ENCODE data around the gene SPAG7.

The SPAG7 gene

DNA sequence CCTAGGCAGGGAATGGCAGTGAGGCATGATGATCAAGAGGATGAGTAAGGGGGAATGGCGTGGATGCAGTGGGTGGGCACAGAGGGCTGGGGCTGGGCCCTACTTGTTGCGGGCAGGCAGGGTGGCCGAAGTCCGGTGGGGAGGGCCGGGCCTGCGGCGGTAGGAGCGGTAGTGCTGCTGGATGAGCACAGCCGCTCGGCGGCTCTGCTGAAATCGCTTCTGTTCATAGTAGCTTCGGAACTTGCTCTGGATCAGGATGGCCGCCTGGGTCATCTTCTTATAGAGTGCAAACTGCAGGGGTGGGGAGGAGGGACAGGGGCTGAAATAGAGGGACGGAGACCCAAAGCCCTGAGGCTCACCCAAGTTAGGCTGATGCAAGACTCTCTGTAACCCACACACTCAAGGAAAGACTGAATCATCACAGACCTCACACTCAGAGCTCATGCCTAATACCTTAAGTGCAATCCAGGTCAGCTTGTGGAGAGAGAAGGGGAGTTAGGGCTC is 1.5 kb upstream of the SPAG7 start:
- Histone ChIP-seq H3K4me1 (ENCODE audit: control insufficient read depth, low read length) (peaks cover 19% of the 10 kb centered on the region), H3K27ac (ENCODE audit: low read depth, low read length) (no peak overlapping the region), H3K36me3 (ENCODE audit: control insufficient read depth, low read length) (peaks cover 59% of the 10 kb centered on the region), H3K9me2 (replicated peaks; ENCODE audit: control insufficient read depth, low read length) (no peaks in the 10 kb centered on the region), H3K79me2 (ENCODE audit: control insufficient read depth, low read length) (peaks cover 29% of the 10 kb centered on the region), H3F3A (ENCODE audit: control insufficient read depth, insufficient read depth) (no peaks in the 10 kb centered on the region; the same call in 1 of the 2 replicates), H4K20me1 (ENCODE audit: control insufficient read depth, insufficient read depth, low read depth, low read length) (no peaks in the 10 kb centered on the region), H3K4me3 (ENCODE audit: low read length) (peak overlapping the region; percentile 86; the same call in 1 of the 2 replicates), H3K9me3 (ENCODE audit: control insufficient read depth, insufficient read depth, low read length) (no peaks in the 10 kb centered on the region), H3K4me2 (ENCODE audit: low read length) (peak overlapping the region; percentile 72), H3K27me3 (ENCODE audit: control insufficient read depth, low read length) (no peaks in the 10 kb centered on the region)
- TF ChIP-seq EZH2phosphoT487 (IDR thresholded peaks at IDR 0.05; ENCODE audit: borderline replicate concordance, low read length), result no peak
- TF ChIP-seq, protein P1, sequence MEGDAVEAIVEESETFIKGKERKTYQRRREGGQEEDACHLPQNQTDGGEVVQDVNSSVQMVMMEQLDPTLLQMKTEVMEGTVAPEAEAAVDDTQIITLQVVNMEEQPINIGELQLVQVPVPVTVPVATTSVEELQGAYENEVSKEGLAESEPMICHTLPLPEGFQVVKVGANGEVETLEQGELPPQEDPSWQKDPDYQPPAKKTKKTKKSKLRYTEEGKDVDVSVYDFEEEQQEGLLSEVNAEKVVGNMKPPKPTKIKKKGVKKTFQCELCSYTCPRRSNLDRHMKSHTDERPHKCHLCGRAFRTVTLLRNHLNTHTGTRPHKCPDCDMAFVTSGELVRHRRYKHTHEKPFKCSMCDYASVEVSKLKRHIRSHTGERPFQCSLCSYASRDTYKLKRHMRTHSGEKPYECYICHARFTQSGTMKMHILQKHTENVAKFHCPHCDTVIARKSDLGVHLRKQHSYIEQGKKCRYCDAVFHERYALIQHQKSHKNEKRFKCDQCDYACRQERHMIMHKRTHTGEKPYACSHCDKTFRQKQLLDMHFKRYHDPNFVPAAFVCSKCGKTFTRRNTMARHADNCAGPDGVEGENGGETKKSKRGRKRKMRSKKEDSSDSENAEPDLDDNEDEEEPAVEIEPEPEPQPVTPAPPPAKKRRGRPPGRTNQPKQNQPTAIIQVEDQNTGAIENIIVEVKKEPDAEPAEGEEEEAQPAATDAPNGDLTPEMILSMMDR (IDR thresholded peaks at IDR 0.05; ENCODE audit: low read depth, low read length, poor library complexity, severe bottlenecking), result no peak

DNA sequence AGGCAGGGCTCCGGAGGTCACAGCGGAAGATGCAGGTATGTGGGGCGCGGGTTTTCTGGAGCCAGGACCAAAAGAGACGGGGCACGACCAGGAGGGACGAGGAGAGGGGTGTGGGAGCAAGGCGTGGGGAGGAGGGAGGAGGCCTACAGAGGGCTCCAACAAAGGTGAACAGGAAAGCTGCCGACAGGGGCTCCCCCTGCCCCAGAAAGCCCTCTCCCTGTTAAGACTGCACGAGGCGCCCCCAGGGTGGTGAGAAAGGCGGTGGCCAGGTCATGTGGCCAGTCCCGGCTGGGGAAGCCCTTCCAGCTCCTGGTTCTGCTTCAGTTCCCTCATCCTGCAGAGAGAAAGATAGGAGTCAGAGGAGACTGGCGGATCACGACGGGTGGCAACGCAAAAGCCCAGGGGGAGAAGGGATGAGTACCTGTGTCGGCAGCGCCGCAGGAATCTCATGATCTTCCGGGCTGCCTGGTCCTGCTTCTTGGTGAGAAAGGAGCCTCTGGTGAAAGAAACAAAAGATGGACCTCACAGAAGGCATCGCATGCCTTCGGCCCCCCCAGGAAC is 949 bp upstream of the SPAG7 start:
- Histone ChIP-seq H3K79me2 (ENCODE audit: control insufficient read depth, low read length) (peaks cover 29% of the 10 kb centered on the region), H4K20me1 (ENCODE audit: control insufficient read depth, insufficient read depth, low read depth, low read length) (no peaks in the 10 kb centered on the region), H3K27me3 (ENCODE audit: control insufficient read depth, low read length) (no peaks in the 10 kb centered on the region), H3F3A (ENCODE audit: control insufficient read depth, insufficient read depth) (no peaks in the 10 kb centered on the region; the same call in 1 of the 2 replicates), H3K9me2 (replicated peaks; ENCODE audit: control insufficient read depth, low read length) (no peaks in the 10 kb centered on the region), H3K27ac (ENCODE audit: low read depth, low read length) (no peak overlapping the region), H3K4me1 (ENCODE audit: control insufficient read depth, low read length) (peaks cover 19% of the 10 kb centered on the region), H3K36me3 (ENCODE audit: control insufficient read depth, low read length) (peaks cover 54% of the 10 kb centered on the region), H3K9me3 (ENCODE audit: control insufficient read depth, insufficient read depth, low read length) (no peaks in the 10 kb centered on the region), H3K4me2 (ENCODE audit: low read length) (peak overlapping the region; percentile 72), H3K4me3 (ENCODE audit: low read length) (peak overlapping the region; percentile 86)
- TF ChIP-seq EZH2phosphoT487 (IDR thresholded peaks at IDR 0.05; ENCODE audit: borderline replicate concordance, low read length), result no peak
- TF ChIP-seq, protein P1 (IDR thresholded peaks at IDR 0.05; ENCODE audit: low read depth, low read length, poor library complexity, severe bottlenecking), result no peak

DNA sequence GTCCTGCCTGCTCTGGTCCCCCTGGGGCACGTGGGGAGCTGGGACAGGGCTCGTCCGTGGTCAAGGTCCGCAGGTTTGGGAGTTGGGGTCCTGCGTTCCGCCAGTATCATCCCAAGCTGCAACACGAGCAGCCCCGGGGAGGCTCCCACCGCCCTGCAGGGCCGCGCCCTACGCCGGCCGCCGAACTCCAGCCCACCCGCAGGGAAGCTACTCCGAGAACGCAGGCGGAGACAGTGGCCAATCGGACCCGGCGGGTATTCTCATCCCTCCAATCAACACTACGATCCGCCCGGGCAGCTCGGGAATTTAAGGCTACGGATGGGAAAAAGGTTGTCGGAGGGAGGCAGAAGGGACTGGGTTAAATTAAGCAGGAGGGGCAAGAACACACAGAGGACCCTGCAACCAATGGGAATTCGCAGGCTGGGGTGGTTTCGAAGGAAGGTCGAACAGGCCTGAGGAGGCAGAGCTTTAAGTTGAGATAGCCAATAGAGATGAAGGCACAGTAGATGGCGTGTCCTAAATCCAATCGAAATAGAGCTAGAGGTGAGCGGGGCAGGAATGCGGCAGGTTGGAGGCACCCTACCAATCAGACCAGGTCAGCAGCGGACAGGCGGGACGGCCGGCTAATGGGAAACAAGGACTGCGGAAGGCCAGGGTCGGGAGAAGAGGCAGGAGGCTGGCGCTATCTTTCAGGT is 626 bp downstream of the SPAG7 start:
- peaks cover 19% of the 10 kb centered on the region for H3K4me1 ChIP-seq (ENCODE audit: control insufficient read depth, low read length)
- peak overlapping the region; percentile 86 for H3K4me3 ChIP-seq (ENCODE audit: low read length)
- H3F3A ChIP-seq (ENCODE audit: control insufficient read depth, insufficient read depth), result no peaks in the 10 kb centered on the region; the same call in 1 of the 2 replicates
- H3K27me3 ChIP-seq (ENCODE audit: control insufficient read depth, low read length), result no peaks in the 10 kb centered on the region
- H4K20me1 ChIP-seq (ENCODE audit: control insufficient read depth, insufficient read depth, low read depth, low read length), result no peaks in the 10 kb centered on the region
- H3K79me2 ChIP-seq (ENCODE audit: control insufficient read depth, low read length), result peaks cover 29% of the 10 kb centered on the region
- H3K9me3 ChIP-seq (ENCODE audit: control insufficient read depth, insufficient read depth, low read length), result no peaks in the 10 kb centered on the region
- no peaks in the 10 kb centered on the region for H3K9me2 ChIP-seq (replicated peaks; ENCODE audit: control insufficient read depth, low read length)
- H3K4me2 ChIP-seq (ENCODE audit: low read length), result peak overlapping the region; percentile 78
- peak overlapping the region; percentile 77 for H3K27ac ChIP-seq (ENCODE audit: low read depth, low read length)
- no peak for TF ChIP-seq EZH2phosphoT487 (IDR thresholded peaks at IDR 0.05; ENCODE audit: borderline replicate concordance, low read length)
- TF ChIP-seq, protein P1 (IDR thresholded peaks at IDR 0.05; ENCODE audit: low read depth, low read length, poor library complexity, severe bottlenecking), result no peak
- H3K36me3 ChIP-seq (ENCODE audit: control insufficient read depth, low read length), result peaks cover 39% of the 10 kb centered on the region
